ENCODE measurements around the gene POLG2.

- TF ChIP-seq CTCF (conservative IDR thresholded peaks at IDR 0.05; ENCODE audit: low read length) (no peak), EZH2phosphoT487 (IDR thresholded peaks at IDR 0.05; ENCODE audit: borderline replicate concordance, low read depth, low read length) (no peak)
These were observed 53.6 kb downstream of the POLG2 start for GRCh38 chr17:64443086-64443760.

All from OCI-LY7 (cell line).